Stimulated activated CD4-positive, alpha-beta T cell treated with anti-CD3 and anti-CD28 coated beads, Interleukin-1b, Interleukin-23, amount 100 ng/mL, for 4 hours (primary cell): ENCODE data around the gene PRPS1L1.

Source experiments
- DNase-seq, 2 donors: peaks; one replicate each; pipeline ENCODE4 v3.0.0-alpha.2; 2020; ENCODE audit warnings: low read depth in 2 of 2

Gene PRPS1L1

GRCh38 chr7:18027628-18028027 lies at the start of gene PRPS1L1:
Gene PRPS1L1 (minus strand): TSS chr7:18027846.
- DNase-seq: no peak

- no peak for DNase-seq
These were observed 48.8 kb upstream of the PRPS1L1 start for GRCh38 chr7:18076461-18076860.

- DNase-seq: no peak
These were observed 41.1 kb upstream of the PRPS1L1 start for GRCh38 chr7:18068745-18069144.

- no peak for DNase-seq
These were observed 36.7 kb upstream of the PRPS1L1 start for GRCh38 chr7:18064242-18064838.

GRCh38 chr7:18063149-18063901 lies 35.7 kb upstream of the PRPS1L1 start:
- DNase-seq: no peak

- no peak for DNase-seq
These were observed 31.5 kb upstream of the PRPS1L1 start for GRCh38 chr7:18059171-18059570.

GRCh38 chr7:18053941-18054340 lies 26.3 kb upstream of the PRPS1L1 start:
- DNase-seq: no peak

- no peak for DNase-seq
These were observed 25.7 kb upstream of the PRPS1L1 start for GRCh38 chr7:18053177-18053928.

- no peak for DNase-seq
These were observed 21.6 kb upstream of the PRPS1L1 start for GRCh38 chr7:18049262-18049661.

- no peak for DNase-seq
These were observed 19.0 kb upstream of the PRPS1L1 start for GRCh38 chr7:18046601-18047000.

GRCh38 chr7:18045171-18045570 lies 17.5 kb upstream of the PRPS1L1 start:
- DNase-seq: no peak

GRCh38 chr7:18041191-18041590 lies 13.5 kb upstream of the PRPS1L1 start:
- no peak for DNase-seq

GRCh38 chr7:18040196-18040595 lies 12.6 kb upstream of the PRPS1L1 start:
- DNase-seq: no peak

- no peak for DNase-seq
These were observed 10.7 kb upstream of the PRPS1L1 start for GRCh38 chr7:18038382-18038781.

GRCh38 chr7:18037609-18038008 lies 10.0 kb upstream of the PRPS1L1 start:
- DNase-seq: no peak

- no peak for DNase-seq
These were observed 9.1 kb upstream of the PRPS1L1 start for GRCh38 chr7:18036783-18037182.

GRCh38 chr7:18030758-18031157 lies 3.1 kb upstream of the PRPS1L1 start:
- DNase-seq: no peak

- DNase-seq: no peak
These were observed 7.4 kb downstream of the PRPS1L1 start for GRCh38 chr7:18020138-18020715.

- DNase-seq: no peak
These were observed 8.1 kb downstream of the PRPS1L1 start for GRCh38 chr7:18019555-18019954.

GRCh38 chr7:18018296-18019215 lies 9.1 kb downstream of the PRPS1L1 start:
- DNase-seq: no peak
